ENCODE data around the gene POPDC3.
A peak's percentile ranks its signal among the peaks of the same experiment; 100 is the strongest.

The POPDC3 gene

GRCh38 chr6:105204331-105204730, 24.5 kb upstream of the POPDC3 start:
- no peak overlapping the region for H2BK120ac ChIP-seq (ENCODE audit: low read depth, low read length)
- no peak overlapping the region for H2BK15ac ChIP-seq (replicated peaks; ENCODE audit: low read depth)
- H3K27me3 ChIP-seq (ENCODE audit: insufficient read depth, low read length, poor library complexity) = no peaks in the 10 kb centered on the region
- no peaks in the 10 kb centered on the region for H3K4me1 ChIP-seq (ENCODE audit: control insufficient read depth, low read depth, low read length)
- H3K23ac ChIP-seq (ENCODE audit: low read length) = no peak overlapping the region
- no peak overlapping the region for H4K5ac ChIP-seq (ENCODE audit: low read length)
- H3K9ac ChIP-seq (ENCODE audit: low read length) = no peak overlapping the region
- H3K27ac ChIP-seq (ENCODE audit: low read depth, low read length) = no peak overlapping the region
- no peak overlapping the region for H3K18ac ChIP-seq (ENCODE audit: low read length)
- no peak overlapping the region for H3K4me3 ChIP-seq (ENCODE audit: low read length)
- no peak overlapping the region for H3K56ac ChIP-seq (ENCODE audit: low read length)
- no peak overlapping the region for H3K4me2 ChIP-seq (ENCODE audit: low read length)
- H3K36me3 ChIP-seq (ENCODE audit: control insufficient read depth, insufficient read depth, low read length) = no peaks in the 10 kb centered on the region
- no peak for DNase-seq
- no peaks in the 10 kb centered on the region for H3K79me1 ChIP-seq (ENCODE audit: low read length)
- no peaks in the 10 kb centered on the region for H3K79me2 ChIP-seq (ENCODE audit: control insufficient read depth, insufficient read depth, low read length)
- H2AK5ac ChIP-seq (ENCODE audit: low read length) = no peak overlapping the region
- no peak overlapping the region for H2BK5ac ChIP-seq (ENCODE audit: low read length)
- no peak overlapping the region for H4K8ac ChIP-seq (ENCODE audit: low read depth, low read length)
- no CpG with 5 or more reads among the region's 1 CpG for WGBS (ENCODE audit: extremely low coverage, insufficient coverage, low lambda C conversion rate)
- H3K4ac ChIP-seq (ENCODE audit: low read depth, low read length) = no peak overlapping the region

GRCh38 chr6:105202486-105202885, 22.7 kb upstream of the POPDC3 start:
- Histone ChIP-seq H3K9ac (ENCODE audit: low read length) (no peak overlapping the region), H3K56ac (ENCODE audit: low read length) (no peak overlapping the region), H3K4me2 (ENCODE audit: low read length) (no peak overlapping the region), H3K18ac (ENCODE audit: low read length) (no peak overlapping the region), H3K79me1 (ENCODE audit: low read length) (no peaks in the 10 kb centered on the region), H3K4me1 (ENCODE audit: control insufficient read depth, low read depth, low read length) (no peaks in the 10 kb centered on the region), H3K27me3 (ENCODE audit: insufficient read depth, low read length, poor library complexity) (no peaks in the 10 kb centered on the region), H3K4ac (ENCODE audit: low read depth, low read length) (no peak overlapping the region), H3K36me3 (ENCODE audit: control insufficient read depth, insufficient read depth, low read length) (no peaks in the 10 kb centered on the region), H2BK120ac (ENCODE audit: low read depth, low read length) (no peak overlapping the region), H3K23ac (ENCODE audit: low read length) (no peak overlapping the region), H2AK5ac (ENCODE audit: low read length) (no peak overlapping the region), H4K5ac (ENCODE audit: low read length) (no peak overlapping the region), H3K79me2 (ENCODE audit: control insufficient read depth, insufficient read depth, low read length) (no peaks in the 10 kb centered on the region), H3K4me3 (ENCODE audit: low read length) (no peak overlapping the region), H4K8ac (ENCODE audit: low read depth, low read length) (no peak overlapping the region), H3K27ac (ENCODE audit: low read depth, low read length) (no peak overlapping the region), H2BK5ac (ENCODE audit: low read length) (no peak overlapping the region), H2BK15ac (replicated peaks; ENCODE audit: low read depth) (no peak overlapping the region)
- no CpG with 5 or more reads among the region's 4 CpGs for WGBS (ENCODE audit: extremely low coverage, insufficient coverage, low lambda C conversion rate)
- no peak for DNase-seq

- no peak overlapping the region for H3K4me2 ChIP-seq (ENCODE audit: low read length)
- H3K4me3 ChIP-seq (ENCODE audit: low read length) = no peak overlapping the region
- no peak overlapping the region for H3K23ac ChIP-seq (ENCODE audit: low read length)
- H4K8ac ChIP-seq (ENCODE audit: low read depth, low read length) = no peak overlapping the region
- no peak overlapping the region for H2AK5ac ChIP-seq (ENCODE audit: low read length)
- no peak overlapping the region for H4K5ac ChIP-seq (ENCODE audit: low read length)
- H2BK15ac ChIP-seq (replicated peaks; ENCODE audit: low read depth) = no peak overlapping the region
- H3K79me2 ChIP-seq (ENCODE audit: control insufficient read depth, insufficient read depth, low read length) = no peaks in the 10 kb centered on the region
- DNase-seq = no peak
- no peak overlapping the region for H3K56ac ChIP-seq (ENCODE audit: low read length)
- H3K18ac ChIP-seq (ENCODE audit: low read length) = no peak overlapping the region
- WGBS (ENCODE audit: extremely low coverage, insufficient coverage, low lambda C conversion rate) = no CpG with 5 or more reads among the region's 6 CpGs
- H3K27me3 ChIP-seq (ENCODE audit: insufficient read depth, low read length, poor library complexity) = no peaks in the 10 kb centered on the region
- no peak overlapping the region for H2BK5ac ChIP-seq (ENCODE audit: low read length)
- H2BK120ac ChIP-seq (ENCODE audit: low read depth, low read length) = no peak overlapping the region
- no peaks in the 10 kb centered on the region for H3K4me1 ChIP-seq (ENCODE audit: control insufficient read depth, low read depth, low read length)
- H3K36me3 ChIP-seq (ENCODE audit: control insufficient read depth, insufficient read depth, low read length) = no peaks in the 10 kb centered on the region
- H3K79me1 ChIP-seq (ENCODE audit: low read length) = no peaks in the 10 kb centered on the region
- H3K9ac ChIP-seq (ENCODE audit: low read length) = no peak overlapping the region
- no peak overlapping the region for H3K27ac ChIP-seq (ENCODE audit: low read depth, low read length)
- H3K4ac ChIP-seq (ENCODE audit: low read depth, low read length) = no peak overlapping the region
Observed at GRCh38 chr6:105200133-105200730, 20.4 kb upstream of the POPDC3 start.

- no CpG with 5 or more reads among the region's 6 CpGs for WGBS (ENCODE audit: extremely low coverage, insufficient coverage, low lambda C conversion rate)
Observed at GRCh38 chr6:105199711-105200110, 19.9 kb upstream of the POPDC3 start.

GRCh38 chr6:105196076-105196475, 16.3 kb upstream of the POPDC3 start:
- no CpG with 5 or more reads among the region's 2 CpGs for WGBS (ENCODE audit: extremely low coverage, insufficient coverage, low lambda C conversion rate)
- no peak overlapping the region for H3K4me2 ChIP-seq (ENCODE audit: low read length)
- H3K79me1 ChIP-seq (ENCODE audit: low read length) = no peaks in the 10 kb centered on the region
- no peak overlapping the region for H2AK5ac ChIP-seq (ENCODE audit: low read length)
- no peak overlapping the region for H3K4me3 ChIP-seq (ENCODE audit: low read length)
- no peak overlapping the region for H2BK5ac ChIP-seq (ENCODE audit: low read length)
- H4K8ac ChIP-seq (ENCODE audit: low read depth, low read length) = no peak overlapping the region
- H3K9ac ChIP-seq (ENCODE audit: low read length) = no peak overlapping the region
- H3K79me2 ChIP-seq (ENCODE audit: control insufficient read depth, insufficient read depth, low read length) = no peaks in the 10 kb centered on the region
- no peak overlapping the region for H3K23ac ChIP-seq (ENCODE audit: low read length)
- H3K56ac ChIP-seq (ENCODE audit: low read length) = no peak overlapping the region
- no peak overlapping the region for H2BK15ac ChIP-seq (replicated peaks; ENCODE audit: low read depth)
- H3K36me3 ChIP-seq (ENCODE audit: control insufficient read depth, insufficient read depth, low read length) = no peaks in the 10 kb centered on the region
- H3K27me3 ChIP-seq (ENCODE audit: insufficient read depth, low read length, poor library complexity) = no peaks in the 10 kb centered on the region
- no peak overlapping the region for H3K4ac ChIP-seq (ENCODE audit: low read depth, low read length)
- DNase-seq = no peak
- H3K4me1 ChIP-seq (ENCODE audit: control insufficient read depth, low read depth, low read length) = no peaks in the 10 kb centered on the region
- H3K18ac ChIP-seq (ENCODE audit: low read length) = no peak overlapping the region
- no peak overlapping the region for H2BK120ac ChIP-seq (ENCODE audit: low read depth, low read length)
- no peak overlapping the region for H4K5ac ChIP-seq (ENCODE audit: low read length)
- H3K27ac ChIP-seq (ENCODE audit: low read depth, low read length) = no peak overlapping the region

More at GRCh38 chr6:105199711-105200110, 19.9 kb upstream of the POPDC3 start:
- Histone ChIP-seq H4K8ac (ENCODE audit: low read depth, low read length) (no peak overlapping the region), H3K79me2 (ENCODE audit: control insufficient read depth, insufficient read depth, low read length) (no peaks in the 10 kb centered on the region), H3K56ac (ENCODE audit: low read length) (no peak overlapping the region), H2BK5ac (ENCODE audit: low read length) (no peak overlapping the region), H3K79me1 (ENCODE audit: low read length) (no peaks in the 10 kb centered on the region), H3K4ac (ENCODE audit: low read depth, low read length) (no peak overlapping the region), H2AK5ac (ENCODE audit: low read length) (no peak overlapping the region), H3K4me1 (ENCODE audit: control insufficient read depth, low read depth, low read length) (no peaks in the 10 kb centered on the region), H2BK15ac (replicated peaks; ENCODE audit: low read depth) (no peak overlapping the region), H4K5ac (ENCODE audit: low read length) (no peak overlapping the region), H3K27ac (ENCODE audit: low read depth, low read length) (no peak overlapping the region), H3K23ac (ENCODE audit: low read length) (no peak overlapping the region), H3K4me2 (ENCODE audit: low read length) (no peak overlapping the region), H3K9ac (ENCODE audit: low read length) (no peak overlapping the region), H3K27me3 (ENCODE audit: insufficient read depth, low read length, poor library complexity) (no peaks in the 10 kb centered on the region), H2BK120ac (ENCODE audit: low read depth, low read length) (no peak overlapping the region), H3K36me3 (ENCODE audit: control insufficient read depth, insufficient read depth, low read length) (no peaks in the 10 kb centered on the region), H3K18ac (ENCODE audit: low read length) (no peak overlapping the region), H3K4me3 (ENCODE audit: low read length) (no peak overlapping the region)
- DNase-seq = no peak

- DNase-seq = no peak
- no peak overlapping the region for H2BK120ac ChIP-seq (ENCODE audit: low read depth, low read length)
- no peak overlapping the region for H3K18ac ChIP-seq (ENCODE audit: low read length)
- H3K4me2 ChIP-seq (ENCODE audit: low read length) = no peak overlapping the region
- H3K36me3 ChIP-seq (ENCODE audit: control insufficient read depth, insufficient read depth, low read length) = no peaks in the 10 kb centered on the region
- H2AK5ac ChIP-seq (ENCODE audit: low read length) = no peak overlapping the region
- WGBS (ENCODE audit: extremely low coverage, insufficient coverage, low lambda C conversion rate) = no CpG with 5 or more reads among the region's 3 CpGs
- H4K8ac ChIP-seq (ENCODE audit: low read depth, low read length) = no peak overlapping the region
- H3K27me3 ChIP-seq (ENCODE audit: insufficient read depth, low read length, poor library complexity) = no peaks in the 10 kb centered on the region
- H3K79me2 ChIP-seq (ENCODE audit: control insufficient read depth, insufficient read depth, low read length) = no peaks in the 10 kb centered on the region
- H4K5ac ChIP-seq (ENCODE audit: low read length) = no peak overlapping the region
- no peak overlapping the region for H3K23ac ChIP-seq (ENCODE audit: low read length)
- H3K27ac ChIP-seq (ENCODE audit: low read depth, low read length) = no peak overlapping the region
- H3K4me3 ChIP-seq (ENCODE audit: low read length) = no peak overlapping the region
- H3K79me1 ChIP-seq (ENCODE audit: low read length) = no peaks in the 10 kb centered on the region
- no peak overlapping the region for H3K56ac ChIP-seq (ENCODE audit: low read length)
- no peak overlapping the region for H3K9ac ChIP-seq (ENCODE audit: low read length)
- H3K4ac ChIP-seq (ENCODE audit: low read depth, low read length) = peak overlapping the region; percentile 4
- H2BK15ac ChIP-seq (replicated peaks; ENCODE audit: low read depth) = no peak overlapping the region
- no peaks in the 10 kb centered on the region for H3K4me1 ChIP-seq (ENCODE audit: control insufficient read depth, low read depth, low read length)
- H2BK5ac ChIP-seq (ENCODE audit: low read length) = no peak overlapping the region
Observed at GRCh38 chr6:105194591-105194990, 14.8 kb upstream of the POPDC3 start.

All from mesendoderm (in vitro differentiated cells).